GM19025 (cell line): ENCODE results near the gene MAGEA3.
"Not testable (repeated sequence)": the region's sequence is repeated elsewhere in the genome, so short reads cannot be mapped to it uniquely, and the experiment has no call there.

Source experiments
- ATAC-seq: cut with Tn5 transposase; IDR thresholded peaks from one replicate; pipeline ENCODE4 v1.9.1; 2021; ENCODE audit warnings: mild to moderate bottlenecking, low read depth, moderate library complexity; ENCODE audit not compliant: unreplicated experiment

MAGEA3 gene

GRCh38 chrX:152735101-152735500, 36.5 kb downstream of the MAGEA3 start:
- ATAC-seq: no peak

GRCh38 chrX:152735860-152736511, 37.4 kb downstream of the MAGEA3 start:
- ATAC-seq: no peak

DNA sequence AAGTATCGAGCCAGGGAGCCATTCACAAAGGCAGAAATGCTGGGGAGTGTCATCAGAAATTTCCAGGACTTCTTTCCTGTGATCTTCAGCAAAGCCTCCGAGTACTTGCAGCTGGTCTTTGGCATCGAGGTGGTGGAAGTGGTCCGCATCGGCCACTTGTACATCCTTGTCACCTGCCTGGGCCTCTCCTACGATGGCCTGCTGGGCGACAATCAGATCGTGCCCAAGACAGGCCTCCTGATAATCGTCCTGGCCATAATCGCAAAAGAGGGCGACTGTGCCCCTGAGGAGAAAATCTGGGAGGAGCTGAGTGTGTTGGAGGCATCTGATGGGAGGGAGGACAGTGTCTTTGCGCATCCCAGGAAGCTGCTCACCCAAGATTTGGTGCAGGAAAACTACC, 37.9 kb downstream of the MAGEA3 start:
- not testable (repeated sequence) for ATAC-seq

GRCh38 chrX:152738560-152738959, 40.0 kb downstream of the MAGEA3 start:
- ATAC-seq: no peak
